GM10266 (cell line): ENCODE results near the gene MLLT3.

Experiments
- DNase-seq: peaks from one replicate; pipeline ENCODE4 v3.0.0; 2012; ENCODE audit errors: extremely low spot score
- CTCF ChIP-seq: IDR thresholded peaks from 2 replicates; pipeline ENCODE4 v1.5.1; 2012; ENCODE audit warnings: mild to moderate bottlenecking, low read depth; ENCODE audit not compliant: control insufficient read depth, insufficient read depth; ENCODE audit errors: missing control alignments

MLLT3 gene

GRCh38 chr9:20321423-20322082 is 300.7 kb downstream of the MLLT3 start:
- no peak for TF ChIP-seq CTCF
- no peak for DNase-seq

- no peak for TF ChIP-seq CTCF
- no peak for DNase-seq
Observed at GRCh38 chr9:20320921-20321320, 301.4 kb downstream of the MLLT3 start.

GRCh38 chr9:20319641-20320337 is 302.5 kb downstream of the MLLT3 start:
- no peak for DNase-seq

GRCh38 chr9:20319241-20319640 is 303.1 kb downstream of the MLLT3 start:
- no peak for DNase-seq
- no peak for TF ChIP-seq CTCF

More at GRCh38 chr9:20319641-20320337, 302.5 kb downstream of the MLLT3 start:
- TF ChIP-seq CTCF, result no peak

- no peak for DNase-seq
- TF ChIP-seq CTCF, result no peak
Observed at GRCh38 chr9:20317701-20318100, 304.6 kb downstream of the MLLT3 start.

- DNase-seq, result no peak
- TF ChIP-seq CTCF, result no peak
Observed at GRCh38 chr9:20316372-20316771, 305.9 kb downstream of the MLLT3 start.

- TF ChIP-seq CTCF, result no peak
Observed at GRCh38 chr9:20315677-20316076, 306.6 kb downstream of the MLLT3 start.

More at GRCh38 chr9:20315677-20316076, 306.6 kb downstream of the MLLT3 start:
- DNase-seq, result no peak
